ENCODE data around the gene ELAVL2. TPM values are rescaled to one million over a fixed set of nuclear protein-coding genes. Genes with fewer than 3 reads are reported as not detected.

The ELAVL2 gene
- total RNA-seq, 1 experiment from 2014 or later = not detected

- no peak for DNase-seq
- Histone ChIP-seq H3K27me3 (ENCODE audit: insufficient read depth, low read depth) (no peaks in the 10 kb centered on the region), H2AFZ (no peak overlapping the region), H3K4me1 (replicated peaks; ENCODE audit: insufficient read depth) (no peaks in the 10 kb centered on the region), H3K4me3 (no peak overlapping the region), H3K36me3 (ENCODE audit: low read depth) (no peaks in the 10 kb centered on the region), H3K9me3 (ENCODE audit: insufficient read depth, low read depth) (no peaks in the 10 kb centered on the region), H4K20me1 (ENCODE audit: insufficient read depth) (no peaks in the 10 kb centered on the region), H3F3A (ENCODE audit: insufficient read depth, low read depth) (no peaks in the 10 kb centered on the region), H3K9me2 (ENCODE audit: insufficient read depth) (no peaks in the 10 kb centered on the region), H3K79me2 (ENCODE audit: low read depth) (no peaks in the 10 kb centered on the region), H3K27ac (no peak overlapping the region), H3K4me2 (no peak overlapping the region)
- ChIA-PET POLR2A (ENCODE audit: unreplicated experiment) (no interaction called here), CTCF (no interaction called here)
- no peak for TF ChIP-seq CTCF (conservative IDR thresholded peaks at IDR 0.05)
- no peak for TF ChIP-seq EZH2 (IDR thresholded peaks at IDR 0.05; ENCODE audit: low read depth)
- no TSS peak for BruUV-seq (replicated peaks)
- intact Hi-C loops (cut with micrococcal nuclease; ENCODE audit: unreplicated experiment) = no loop called here
Observed at GRCh38 chr9:23731353-23731752, 94.7 kb downstream of the ELAVL2 start.

DNA sequence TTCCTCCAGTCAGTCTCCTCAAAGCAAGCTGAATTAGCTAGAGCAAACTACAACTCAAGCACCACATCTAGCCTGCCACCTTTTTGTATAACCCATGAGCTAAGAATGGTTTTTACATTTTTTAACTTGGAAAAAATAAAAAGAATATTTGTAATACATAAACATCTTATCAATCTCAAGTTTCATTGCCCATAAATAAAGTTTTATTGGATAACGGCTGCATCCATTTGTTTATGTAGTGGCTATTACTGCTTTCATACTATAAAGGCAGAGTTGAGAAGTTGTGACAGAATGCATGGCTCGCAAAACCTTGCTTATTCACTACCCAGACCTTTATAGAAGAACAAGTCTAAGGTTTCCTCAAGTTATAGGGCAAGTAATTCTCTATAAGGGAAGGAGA lies 95.7 kb downstream of the ELAVL2 start:
- H3K4me3 ChIP-seq = no peak overlapping the region
- no peak overlapping the region for H3K4me2 ChIP-seq
- intact Hi-C loops (cut with micrococcal nuclease; ENCODE audit: unreplicated experiment) = no loop called here
- no peaks in the 10 kb centered on the region for H3K4me1 ChIP-seq (replicated peaks; ENCODE audit: insufficient read depth)
- no peak overlapping the region for H3K27ac ChIP-seq
- H3K9me2 ChIP-seq (ENCODE audit: insufficient read depth) = no peaks in the 10 kb centered on the region
- CTCF ChIA-PET = no interaction called here
- H3K36me3 ChIP-seq (ENCODE audit: low read depth) = no peaks in the 10 kb centered on the region
- no peaks in the 10 kb centered on the region for H3K9me3 ChIP-seq (ENCODE audit: insufficient read depth, low read depth)
- TF ChIP-seq CTCF (conservative IDR thresholded peaks at IDR 0.05) (no peak), EZH2 (IDR thresholded peaks at IDR 0.05; ENCODE audit: low read depth) (no peak)
- H2AFZ ChIP-seq = no peak overlapping the region
- DNase-seq = no peak
- no peaks in the 10 kb centered on the region for H3F3A ChIP-seq (ENCODE audit: insufficient read depth, low read depth)
- POLR2A ChIA-PET (ENCODE audit: unreplicated experiment) = no interaction called here
- no TSS peak for BruUV-seq (replicated peaks)
- H3K27me3 ChIP-seq (ENCODE audit: insufficient read depth, low read depth) = no peaks in the 10 kb centered on the region
- H3K79me2 ChIP-seq (ENCODE audit: low read depth) = no peaks in the 10 kb centered on the region
- H4K20me1 ChIP-seq (ENCODE audit: insufficient read depth) = no peaks in the 10 kb centered on the region

DNA sequence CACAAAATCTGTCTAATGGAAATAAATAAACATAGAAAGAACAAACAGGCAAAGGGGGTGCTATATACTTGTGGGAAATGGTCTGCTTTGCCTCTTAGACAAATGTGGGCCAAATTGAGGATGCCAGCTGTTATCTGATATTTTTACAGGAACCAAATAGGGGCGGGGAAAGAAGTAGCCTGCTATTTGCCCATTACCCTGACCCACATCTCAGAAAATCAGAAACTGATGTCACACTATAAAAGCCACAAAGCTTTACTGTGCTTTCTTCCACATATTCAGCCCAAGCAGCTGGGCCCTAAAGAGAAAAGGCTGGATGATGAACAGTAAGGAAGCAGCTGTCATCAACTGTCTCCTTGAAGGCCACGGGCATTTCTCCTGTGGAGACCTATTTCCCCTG lies 97.3 kb downstream of the ELAVL2 start:
- H3K27ac ChIP-seq = no peak overlapping the region
- H3K4me1 ChIP-seq (replicated peaks; ENCODE audit: insufficient read depth) = no peaks in the 10 kb centered on the region
- no peak overlapping the region for H3K4me2 ChIP-seq
- ChIA-PET CTCF (no interaction called here), POLR2A (ENCODE audit: unreplicated experiment) (no interaction called here)
- H3K36me3 ChIP-seq (ENCODE audit: low read depth) = no peaks in the 10 kb centered on the region
- DNase-seq = no peak
- no TSS peak for BruUV-seq (replicated peaks)
- no peak overlapping the region for H2AFZ ChIP-seq
- intact Hi-C loops (cut with micrococcal nuclease; ENCODE audit: unreplicated experiment) = no loop called here
- TF ChIP-seq EZH2 (IDR thresholded peaks at IDR 0.05; ENCODE audit: low read depth) (no peak), CTCF (conservative IDR thresholded peaks at IDR 0.05) (no peak)
- H4K20me1 ChIP-seq (ENCODE audit: insufficient read depth) = no peaks in the 10 kb centered on the region
- no peaks in the 10 kb centered on the region for H3K27me3 ChIP-seq (ENCODE audit: insufficient read depth, low read depth)
- no peak overlapping the region for H3K4me3 ChIP-seq
- no peaks in the 10 kb centered on the region for H3K79me2 ChIP-seq (ENCODE audit: low read depth)
- H3K9me3 ChIP-seq (ENCODE audit: insufficient read depth, low read depth) = no peaks in the 10 kb centered on the region
- no peaks in the 10 kb centered on the region for H3F3A ChIP-seq (ENCODE audit: insufficient read depth, low read depth)
- H3K9me2 ChIP-seq (ENCODE audit: insufficient read depth) = no peaks in the 10 kb centered on the region
